ENCODE measurements around the gene PRR16.
"Not testable (repeated sequence)": the region's sequence is repeated elsewhere in the genome, so short reads cannot be mapped to it uniquely, and the experiment has no call there.

PRR16 gene
- total RNA-seq: 0 reads per million in 2 donors

- no peak for DNase-seq
Measured at GRCh38 chr5:120463991-120464626, at the start of gene PRR16. Gene PRR16 (plus strand): TSS chr5:120464300.

- DNase-seq: no peak
Measured at GRCh38 chr5:120415985-120416384, 48.1 kb upstream of the PRR16 start.

DNA sequence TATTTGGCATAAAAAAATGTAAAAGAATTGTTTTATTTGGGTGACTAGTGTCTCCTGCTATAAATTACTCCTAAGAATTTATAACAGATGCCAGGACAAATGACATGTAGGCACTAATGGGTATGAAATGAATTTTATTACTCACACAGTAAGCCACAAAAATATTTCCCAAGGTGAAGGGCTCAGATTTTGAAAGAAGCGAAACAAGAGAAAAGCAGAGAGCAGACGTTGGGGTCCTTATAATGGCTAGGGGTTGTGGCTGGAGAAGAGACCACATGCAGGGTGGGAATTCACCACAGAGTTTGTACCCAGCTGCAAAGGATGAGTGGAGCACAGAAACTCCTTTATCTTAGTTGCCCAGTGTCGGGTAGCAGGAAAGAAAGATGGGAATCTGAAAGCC, 45.0 kb upstream of the PRR16 start:
- DNase-seq: no peak

DNA sequence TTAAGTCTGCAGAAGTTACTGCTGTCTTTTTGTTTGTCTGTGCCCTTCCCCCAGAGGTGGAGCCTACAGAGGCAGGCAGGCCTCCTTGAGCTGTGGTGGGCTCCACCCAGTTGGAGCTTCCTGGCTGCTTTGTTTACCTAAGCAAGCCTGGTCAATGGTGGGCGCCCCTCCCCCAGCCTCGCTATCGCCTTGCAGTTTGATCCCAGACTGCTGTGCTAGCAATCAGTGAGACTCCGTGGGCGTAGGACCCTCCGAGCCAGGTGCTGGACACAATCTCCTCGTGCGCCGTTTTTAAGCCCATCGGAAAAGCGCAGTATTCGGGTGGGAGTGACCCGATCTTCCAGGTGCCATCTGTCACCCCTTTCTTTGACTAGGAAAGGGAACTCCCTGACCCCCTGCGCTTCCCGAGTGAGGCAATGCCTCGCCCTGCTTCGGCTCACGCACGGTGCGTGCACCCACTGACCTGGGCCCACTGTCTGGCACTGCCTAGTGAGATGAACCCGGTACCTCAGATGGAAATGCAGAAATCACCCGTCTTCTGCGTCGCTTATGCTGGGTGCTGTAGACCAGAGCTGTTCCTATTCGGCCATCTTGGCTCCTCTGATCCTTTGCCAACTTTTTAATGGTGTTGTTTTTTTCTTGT, 37.3 kb upstream of the PRR16 start:
- DNase-seq: not testable (repeated sequence)

DNA sequence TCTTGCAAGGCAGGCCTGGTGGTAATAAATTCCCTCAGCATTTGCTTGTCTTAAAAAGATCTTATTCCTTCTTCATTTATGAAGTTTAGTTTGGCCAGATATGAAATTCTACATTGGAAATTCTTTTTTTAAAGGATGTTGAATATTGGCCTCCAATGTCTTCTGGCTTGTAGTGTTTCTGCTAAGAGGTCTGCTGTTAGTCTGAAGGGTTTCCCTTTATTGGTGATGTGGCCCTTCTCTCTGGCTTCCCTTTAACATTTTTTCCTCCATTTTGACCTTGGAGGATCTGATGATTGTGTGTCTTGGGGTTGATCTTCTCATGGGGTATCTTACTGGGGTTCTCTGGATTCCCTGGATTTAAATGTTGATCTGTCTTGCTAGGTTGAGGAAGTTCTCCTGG, 33.5 kb upstream of the PRR16 start:
- DNase-seq: no peak

DNA sequence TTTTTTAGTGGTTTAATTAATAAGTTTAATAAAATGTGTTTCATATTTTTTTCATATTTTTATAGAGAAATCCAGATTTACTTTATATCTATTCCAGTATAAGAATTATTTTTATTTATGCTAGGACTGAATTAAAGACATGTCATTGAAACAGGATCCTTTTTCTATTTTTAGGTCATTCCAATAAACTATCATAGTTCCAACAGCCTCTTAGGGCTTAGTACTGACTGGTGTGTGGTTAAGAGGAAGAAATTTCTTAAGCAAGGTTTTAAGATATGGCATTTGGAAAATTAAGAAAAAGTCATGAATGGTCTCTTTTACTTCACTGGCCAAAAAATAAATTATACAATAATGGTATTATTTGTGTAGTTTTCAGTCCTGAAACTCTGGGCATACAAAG, 31.2 kb upstream of the PRR16 start:
- DNase-seq: no peak

- DNase-seq: no peak
Measured at GRCh38 chr5:120435129-120435528, 29.0 kb upstream of the PRR16 start.

GRCh38 chr5:120436996-120437395, 27.1 kb upstream of the PRR16 start:
- DNase-seq: no peak

DNA sequence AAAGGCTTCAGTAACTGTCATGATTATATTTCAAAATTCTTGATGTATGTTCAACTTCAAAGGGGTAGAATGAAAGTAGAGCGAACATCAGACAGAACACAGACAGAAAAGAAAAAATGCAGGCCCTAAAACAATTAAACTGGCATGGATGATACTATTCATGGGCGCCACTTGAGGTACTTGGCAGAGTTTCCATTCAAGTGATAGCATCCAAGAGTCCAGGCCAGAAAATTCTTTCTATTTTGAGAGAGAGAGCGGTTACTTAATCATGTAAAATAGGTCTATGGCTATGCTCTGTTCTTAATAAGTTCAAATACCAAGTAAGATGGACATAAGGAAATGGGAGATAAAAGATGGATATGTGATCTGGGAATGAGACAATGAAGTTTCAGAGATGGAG, 21.4 kb upstream of the PRR16 start:
- DNase-seq: no peak

DNA sequence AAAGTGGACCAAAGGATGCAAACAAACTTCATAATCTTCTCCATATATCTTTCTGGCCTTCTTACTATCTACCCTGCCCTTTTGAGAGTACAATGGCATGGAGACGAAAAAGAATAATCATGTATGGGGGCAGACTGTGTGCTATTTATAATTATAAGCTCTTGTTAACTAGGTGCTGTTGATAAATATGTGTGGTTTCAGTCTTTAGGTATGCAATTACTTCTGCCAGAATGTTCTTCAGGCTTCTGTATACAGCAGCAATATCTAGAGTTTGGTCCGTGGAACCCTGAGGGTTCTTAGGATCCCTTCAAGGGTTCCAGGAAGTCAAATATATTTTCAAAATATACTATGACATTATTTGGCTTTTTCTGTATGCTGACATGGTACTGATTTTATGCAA, 20.5 kb upstream of the PRR16 start:
- no peak for DNase-seq

DNA sequence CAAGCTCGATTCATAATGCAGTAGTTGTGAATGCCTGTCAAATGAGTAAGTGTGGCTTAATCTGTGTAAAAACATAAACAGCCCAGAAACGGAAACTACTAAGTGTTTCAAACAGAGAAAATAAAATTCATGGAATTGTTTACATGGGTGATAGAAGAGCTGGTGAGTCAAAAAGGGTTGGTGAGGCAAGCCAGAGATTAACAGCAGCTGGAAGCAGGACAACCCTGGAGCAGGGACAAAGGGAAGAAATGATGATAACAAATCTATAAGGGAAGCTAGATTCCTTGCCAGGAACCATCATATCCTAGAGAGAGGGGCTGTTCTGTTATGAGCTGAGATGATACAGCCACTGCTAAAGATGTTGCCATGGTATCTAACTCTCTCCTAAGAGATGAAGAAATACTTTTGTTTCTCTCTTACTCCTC, 18.0 kb upstream of the PRR16 start:
- DNase-seq: no peak

DNA sequence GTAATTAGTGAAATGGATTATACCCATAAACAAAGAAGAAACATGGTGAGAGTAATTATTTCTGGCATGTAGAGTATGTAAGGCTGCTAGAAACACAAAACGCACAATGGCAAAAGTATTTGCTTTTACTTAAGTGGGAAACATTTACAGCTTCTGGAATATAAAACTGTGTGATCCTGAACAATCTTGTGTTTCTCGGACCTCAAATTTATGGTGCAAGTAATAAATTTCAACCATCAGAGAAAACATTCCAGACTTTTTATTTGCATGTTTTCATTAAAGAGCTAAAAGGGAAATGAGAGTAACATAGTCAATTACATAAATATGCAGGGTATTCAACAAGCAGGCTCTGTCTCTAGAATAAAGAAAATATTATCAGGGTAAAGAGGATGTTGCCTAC, 17.2 kb upstream of the PRR16 start:
- DNase-seq: no peak

DNA sequence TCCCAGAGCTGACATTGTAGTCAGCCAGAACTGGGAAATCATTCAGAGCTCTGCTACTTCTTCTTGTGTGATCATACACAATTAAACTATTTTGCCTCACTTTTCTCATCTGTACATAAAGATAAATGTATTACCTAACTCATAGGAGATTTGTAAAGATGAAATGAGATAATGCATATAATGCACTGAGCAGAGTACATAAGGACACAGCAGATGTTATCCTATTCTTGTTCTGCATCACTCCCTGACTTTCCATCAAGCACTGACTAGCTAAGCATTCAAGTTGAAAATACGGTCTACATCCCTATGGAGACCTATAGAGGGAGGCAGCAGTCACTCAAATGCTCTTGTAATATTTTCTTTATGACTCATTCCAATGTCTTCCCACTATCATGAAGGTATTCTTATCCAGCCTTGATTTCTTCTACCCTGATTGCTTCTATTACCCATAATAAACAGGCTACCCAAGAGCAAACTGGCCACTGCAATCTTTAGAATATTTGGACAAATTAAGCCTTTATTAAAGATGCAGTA, 16.3 kb upstream of the PRR16 start:
- DNase-seq: no peak

DNA sequence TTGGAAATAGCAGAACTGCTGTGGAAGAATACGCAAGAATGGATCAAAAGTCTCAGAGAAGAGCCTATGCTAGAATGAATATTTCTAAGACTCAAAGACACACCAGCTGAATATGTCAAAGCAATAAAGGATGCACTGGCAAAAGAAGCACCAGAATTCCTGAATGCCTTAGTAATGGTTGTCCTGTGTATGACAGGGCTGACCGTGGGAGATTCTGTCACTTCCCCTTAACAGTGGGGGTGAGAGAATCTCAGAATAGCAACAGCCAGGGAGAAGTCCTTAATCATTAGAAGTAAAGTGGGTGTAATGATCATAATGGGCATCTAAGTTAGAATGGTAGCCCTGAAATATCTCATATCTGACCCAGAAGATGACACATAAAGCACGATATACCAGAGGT, 14.6 kb upstream of the PRR16 start:
- DNase-seq: no peak

- DNase-seq: no peak
Measured at GRCh38 chr5:120450910-120451309, 13.2 kb upstream of the PRR16 start.

DNA sequence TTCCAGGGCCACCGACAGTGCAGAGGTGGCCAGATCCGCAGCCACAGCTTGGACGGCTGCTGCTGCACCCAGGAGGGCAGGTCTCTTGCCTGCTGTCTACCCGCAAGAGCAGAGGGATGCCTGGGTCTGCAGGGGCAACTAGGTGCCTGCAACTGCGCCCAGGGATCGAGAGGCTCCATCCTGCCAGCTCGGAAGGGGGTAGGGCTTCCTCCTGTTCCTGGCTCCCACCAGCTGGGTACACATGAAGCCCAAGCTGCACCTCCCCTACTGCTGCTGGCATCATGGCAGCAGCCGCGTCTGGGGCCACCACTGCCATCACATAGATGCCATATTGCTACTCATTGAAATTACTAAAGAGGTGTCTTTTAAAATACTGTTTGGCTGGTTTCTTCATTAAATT, 12.7 kb upstream of the PRR16 start:
- no peak for DNase-seq

DNA sequence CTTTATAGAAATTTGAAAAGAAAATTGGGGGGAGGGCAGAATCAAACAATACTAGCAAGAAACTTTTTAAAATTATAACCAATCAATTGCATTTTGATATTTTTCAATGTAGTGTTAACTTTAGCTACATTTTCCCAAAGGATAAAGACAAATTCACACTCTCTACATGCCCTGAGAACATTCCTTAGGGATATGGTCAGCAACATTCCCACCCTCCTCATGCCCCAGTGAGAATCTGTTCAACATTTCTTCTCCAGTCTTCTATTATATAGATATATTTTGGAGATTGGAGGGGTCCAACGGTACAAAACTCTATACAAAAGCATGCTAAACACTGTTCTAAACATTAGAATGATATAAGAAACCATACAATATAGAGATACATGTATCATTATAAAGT, 11.6 kb upstream of the PRR16 start:
- DNase-seq: no peak

DNA sequence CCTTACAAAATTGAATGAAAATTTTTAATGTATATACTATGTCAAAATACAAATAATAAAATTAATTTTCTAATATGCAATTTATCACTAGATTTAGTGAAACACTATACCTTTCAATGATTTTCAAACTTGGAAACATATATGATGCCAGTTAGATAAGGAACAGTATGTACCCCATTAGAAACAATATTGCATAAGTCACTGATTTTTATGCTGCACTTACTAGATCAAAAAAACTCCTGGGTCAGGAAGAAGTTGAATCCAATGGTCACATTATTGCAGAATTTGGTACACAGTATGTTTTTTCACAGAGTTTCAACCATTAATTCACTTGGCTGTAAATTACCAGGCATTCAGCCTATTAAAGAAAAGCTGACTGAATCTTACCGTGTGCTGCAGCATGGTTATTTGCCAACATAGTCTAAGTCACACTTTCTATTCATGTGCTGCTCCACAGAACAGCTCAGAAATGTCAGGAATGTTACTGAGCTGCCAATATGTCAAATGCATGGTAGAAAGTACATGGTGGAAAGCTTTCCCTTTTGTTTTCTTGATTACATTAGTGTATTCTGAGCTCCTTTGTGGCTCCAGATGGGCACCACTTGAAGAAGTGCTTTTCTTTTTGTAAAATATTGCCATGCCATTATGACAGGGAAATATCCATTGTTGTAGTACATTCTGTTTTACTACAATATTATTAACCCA, 9.9 kb upstream of the PRR16 start:
- DNase-seq: no peak

DNA sequence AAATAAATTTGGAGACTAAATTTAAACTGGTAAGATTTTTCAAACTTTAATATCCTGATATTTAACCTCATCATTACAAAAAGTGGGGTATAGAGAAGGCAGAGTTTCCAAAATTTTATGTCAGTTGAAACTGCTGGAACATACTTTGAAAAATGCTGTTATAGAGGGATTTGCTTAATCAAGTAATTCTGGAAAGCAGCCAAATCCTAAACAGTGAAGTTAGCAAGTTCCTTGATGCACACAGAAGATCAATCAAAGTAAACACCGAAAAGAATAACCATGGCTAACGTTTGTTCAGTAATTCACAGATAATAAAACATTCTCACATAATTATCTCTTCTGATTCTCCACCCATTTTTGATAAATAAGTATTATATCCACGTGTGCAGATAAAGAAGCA, 8.1 kb upstream of the PRR16 start:
- DNase-seq: no peak

DNA sequence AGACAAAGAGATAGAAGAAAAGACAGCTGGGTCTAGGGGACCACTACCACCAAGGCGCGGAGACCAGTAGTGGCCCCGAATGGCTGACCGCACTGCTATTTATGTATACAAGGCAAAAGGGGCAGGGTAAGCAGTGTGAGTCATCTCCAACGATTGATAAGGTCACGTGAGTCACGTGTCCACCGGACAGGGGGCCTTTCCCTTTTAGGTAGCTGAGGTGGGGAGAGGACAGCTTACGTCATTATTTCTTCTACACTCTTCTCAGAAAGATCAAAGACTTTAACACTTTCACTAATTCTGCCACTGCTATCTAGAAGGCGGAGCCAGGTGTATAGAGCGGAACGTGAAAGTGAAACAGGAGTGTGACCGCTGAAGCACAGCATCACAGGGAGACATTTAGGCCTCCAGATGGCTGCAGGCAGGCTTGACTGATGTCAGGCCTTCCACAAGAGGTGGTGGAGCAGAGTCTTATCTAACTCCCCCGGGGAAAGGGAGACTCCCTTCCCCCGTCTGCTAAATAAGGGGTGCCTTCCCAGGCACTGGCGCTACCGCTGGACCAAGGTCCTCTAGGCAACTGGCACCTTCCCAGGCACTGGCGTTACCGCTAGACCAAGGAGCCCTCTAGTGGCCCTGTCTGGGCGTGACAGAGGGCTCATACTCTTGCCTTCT, 6.1 kb upstream of the PRR16 start:
- DNase-seq: no peak

DNA sequence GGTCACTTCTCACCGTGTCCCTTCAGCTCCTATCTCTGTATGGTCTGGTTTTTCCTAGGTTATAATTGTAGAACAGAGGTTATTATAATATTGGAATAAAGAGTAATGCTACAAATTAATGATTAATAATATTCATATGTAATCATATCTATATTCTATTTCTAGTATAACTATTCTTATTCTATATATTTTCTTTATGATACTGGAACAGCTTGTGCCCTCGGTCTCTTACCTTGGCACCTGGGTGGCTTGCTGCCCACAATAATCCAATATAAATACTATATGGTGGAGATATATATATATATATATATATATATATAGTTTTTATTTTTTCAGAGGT, 5.6 kb upstream of the PRR16 start:
- not testable (repeated sequence) for DNase-seq

DNA sequence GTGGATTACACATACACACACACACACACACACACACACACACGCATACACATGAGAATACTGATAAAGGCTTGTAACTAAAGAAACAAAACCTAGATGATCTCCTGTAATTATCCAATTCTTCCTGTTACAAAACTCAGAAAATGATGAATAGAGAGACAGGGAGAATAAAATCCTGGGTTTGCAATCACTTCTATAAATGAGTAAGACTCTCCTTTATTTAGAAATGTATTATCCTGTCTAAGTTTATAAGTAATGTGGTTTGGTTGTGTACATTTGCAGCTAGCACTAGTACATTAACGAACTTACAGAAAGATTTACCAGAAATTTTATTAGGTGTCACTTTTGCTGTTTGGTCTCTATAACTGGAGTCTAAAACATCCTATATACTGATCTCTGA, 2.8 kb upstream of the PRR16 start:
- DNase-seq: no peak

GRCh38 chr5:120463006-120463680, 957 bp upstream of the PRR16 start:
- DNase-seq: no peak

Data from activated gamma-delta T cell (primary cell).